ENCODE measurements around the gene KIF5A. TPM values are rescaled to one million over a fixed set of nuclear protein-coding genes. Genes with fewer than 3 reads are reported as not detected.
A peak's percentile ranks its signal among the peaks of the same experiment; 100 is the strongest.

KIF5A gene
- total and polyA plus RNA-seq, 2 of the 13 experiments (the other 11 are each of a cell fraction or from before 2014, with no cell fraction given) = 1.6 to 11.9 TPM

GRCh38 chr12:57520053-57520818 lies 29.6 kb upstream of the KIF5A start, which contains the start of gene DDIT3 (continued):
- TF ChIP-seq, protein P1, sequence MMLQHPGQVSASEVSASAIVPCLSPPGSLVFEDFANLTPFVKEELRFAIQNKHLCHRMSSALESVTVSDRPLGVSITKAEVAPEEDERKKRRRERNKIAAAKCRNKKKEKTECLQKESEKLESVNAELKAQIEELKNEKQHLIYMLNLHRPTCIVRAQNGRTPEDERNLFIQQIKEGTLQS (CRISPR knock-in tag; IDR thresholded peaks at IDR 0.05) = peak; percentile 90; the same call in 1 of the 2 replicates
- TF ChIP-seq TEF (CRISPR knock-in tag; IDR thresholded peaks at IDR 0.05) = no peak; the same call in 1 of the 2 replicates
- TF ChIP-seq RARA (CRISPR knock-in tag; IDR thresholded peaks at IDR 0.05) = peak; percentile 59; the same call in 1 of the 2 replicates
- TF ChIP-seq ZSCAN31 (CRISPR knock-in tag; IDR thresholded peaks at IDR 0.05; ENCODE audit: low read depth) = peak; percentile 43; the same call in 1 of the 2 replicates
- TF ChIP-seq ZFP1 (CRISPR knock-in tag; IDR thresholded peaks at IDR 0.05) = 0 out of 2 replicates have a peak, but pooled peaks have one; percentile 27
- TF ChIP-seq, protein P2, sequence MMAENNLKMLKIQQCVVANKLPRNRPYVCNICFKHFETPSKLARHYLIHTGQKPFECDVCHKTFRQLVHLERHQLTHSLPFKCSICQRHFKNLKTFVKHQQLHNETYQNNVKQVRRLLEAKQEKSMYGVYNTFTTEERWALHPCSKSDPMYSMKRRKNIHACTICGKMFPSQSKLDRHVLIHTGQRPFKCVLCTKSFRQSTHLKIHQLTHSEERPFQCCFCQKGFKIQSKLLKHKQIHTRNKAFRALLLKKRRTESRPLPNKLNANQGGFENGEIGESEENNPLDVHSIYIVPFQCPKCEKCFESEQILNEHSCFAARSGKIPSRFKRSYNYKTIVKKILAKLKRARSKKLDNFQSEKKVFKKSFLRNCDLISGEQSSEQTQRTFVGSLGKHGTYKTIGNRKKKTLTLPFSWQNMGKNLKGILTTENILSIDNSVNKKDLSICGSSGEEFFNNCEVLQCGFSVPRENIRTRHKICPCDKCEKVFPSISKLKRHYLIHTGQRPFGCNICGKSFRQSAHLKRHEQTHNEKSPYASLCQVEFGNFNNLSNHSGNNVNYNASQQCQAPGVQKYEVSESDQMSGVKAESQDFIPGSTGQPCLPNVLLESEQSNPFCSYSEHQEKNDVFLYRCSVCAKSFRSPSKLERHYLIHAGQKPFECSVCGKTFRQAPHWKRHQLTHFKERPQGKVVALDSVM (CRISPR knock-in tag; IDR thresholded peaks at IDR 0.05) = 0 out of 2 replicates have a peak, but pooled peaks have one; percentile 21
- peak; percentile 79; the same call in 1 of the 2 replicates for TF ChIP-seq ZNF30 (CRISPR knock-in tag; IDR thresholded peaks at IDR 0.05)
- TF ChIP-seq SALL2 (CRISPR knock-in tag; IDR thresholded peaks at IDR 0.05) = peak; percentile 17; the same call in 1 of the 2 replicates
- no peak for TF ChIP-seq EEA1 (CRISPR knock-in tag; IDR thresholded peaks at IDR 0.05; ENCODE audit: borderline replicate concordance)
- peak; percentile 73; the same call in 1 of the 2 replicates for TF ChIP-seq ZBTB8A (CRISPR knock-in tag; IDR thresholded peaks at IDR 0.05; ENCODE audit: borderline replicate concordance, low read depth)
- peak; percentile 82; the same call in 1 of the 2 replicates for TF ChIP-seq ZNF318 (CRISPR knock-in tag; IDR thresholded peaks at IDR 0.05)
- TF ChIP-seq ARHGAP35 (CRISPR knock-in tag; IDR thresholded peaks at IDR 0.05; ENCODE audit: borderline replicate concordance) = no peak
- TF ChIP-seq SIX1 (CRISPR knock-in tag; IDR thresholded peaks at IDR 0.05; ENCODE audit: borderline replicate concordance) = no peak
- TF ChIP-seq DBP (CRISPR knock-in tag; IDR thresholded peaks at IDR 0.05; ENCODE audit: not compliant biosample characterization) = no peak
- peak; percentile 71; the same call in 1 of the 2 replicates for TF ChIP-seq ZNF615 (CRISPR knock-in tag; IDR thresholded peaks at IDR 0.05; ENCODE audit: borderline replicate concordance)
- TF ChIP-seq ZNF256 (CRISPR knock-in tag; conservative IDR thresholded peaks at IDR 0.05) = 0 out of 2 replicates have a peak, but pooled peaks have one; percentile 52
